Uterus (tissue), 4 donors: ENCODE results near the gene INS. TPM values are rescaled to one million over a fixed set of nuclear protein-coding genes. Genes with fewer than 3 reads are reported as not detected.

Experiments used
- DNase-seq, 2 donors: peaks; one replicate each; pipeline ENCODE4 v3.0.0-alpha.2; 2019 to 2020
- H3K27ac ChIP-seq, 2 donors: fragments of 200-600 bp; sonication (generic); 1 replicate in 1 of 2; 2 replicates in 1 of 2; pipeline ENCODE4 v1.5.1; 2016 to 2018
- H3K27me3 ChIP-seq, 2 donors: fragments of 200-600 bp; sonication (generic); one replicate each; pipeline ENCODE4 v1.5.1; 2018 to 2019; ENCODE audit warnings: control low read depth in 1 of 2
- H3K36me3 ChIP-seq, 2 donors: fragments of 200-600 bp; sonication (generic); one replicate each; pipeline ENCODE4 v1.5.1; 2019; ENCODE audit warnings: control low read depth in 1 of 2
- H3K4me1 ChIP-seq, 2 donors: fragments of 200-600 bp; sonication (generic); one replicate each; pipeline ENCODE4 v1.5.1; 2018 to 2019; ENCODE audit warnings: control low read depth in 1 of 2
- H3K4me3 ChIP-seq, 2 donors: fragments of 200-600 bp; sonication (generic); 1 replicate in 1 of 2; 2 replicates in 1 of 2; pipeline ENCODE4 v1.5.1; 2018 to 2019; ENCODE audit warnings: mild to moderate bottlenecking in 1 of 2
- H3K9me3 ChIP-seq, 2 donors: fragments of 200-600 bp; sonication (generic); one replicate each; pipeline ENCODE4 v1.5.1; 2019; ENCODE audit warnings: control low read depth in 1 of 2
- POLR2A ChIP-seq, 2 donors: fragments of 450-650 bp; IDR thresholded peaks; one replicate each; pipeline ENCODE4 v1.6.1; 2016; ENCODE audit warnings: antibody characterized with exemption in 2 of 2, mild to moderate bottlenecking in 1 of 2, moderate library complexity in 1 of 2
- intact Hi-C: fragments of 100-400 bp; cut with DNase I; formaldehyde crosslinking; loops from one replicate; pipeline ENCODE4 v1.15.1; 2023; ENCODE audit warnings: low total_unique reads
- total RNA-seq, 4 donors: library from RNA; depleted of rRNA in 3 of 4; stranded (reverse); fragments of >200 nt in 3 of 4; gene quantifications; one replicate each; pipeline versions ENCODE4 v1.1.0 to v1.2.4, GENCODE V29; 2014 to 2023
- TF ChIP-seq, protein P1 (sequence below), 4 experiments: fragments of 200-600 bp in 2 of 4; fragments of 450-650 bp in 2 of 4; sonication (generic) in 2 of 4; IDR thresholded peaks; one replicate each; pipeline ENCODE4 v1.5.1; 2016 to 2019; ENCODE audit warnings: antibody characterized with exemption in 4 of 4, mild to moderate bottlenecking in 2 of 4, moderate library complexity in 1 of 4
- donor health status: DM: yes; HTN: yes; CAD: no.

INS gene
- total RNA-seq, 4 donors from 2014 or later = not detected

DNA sequence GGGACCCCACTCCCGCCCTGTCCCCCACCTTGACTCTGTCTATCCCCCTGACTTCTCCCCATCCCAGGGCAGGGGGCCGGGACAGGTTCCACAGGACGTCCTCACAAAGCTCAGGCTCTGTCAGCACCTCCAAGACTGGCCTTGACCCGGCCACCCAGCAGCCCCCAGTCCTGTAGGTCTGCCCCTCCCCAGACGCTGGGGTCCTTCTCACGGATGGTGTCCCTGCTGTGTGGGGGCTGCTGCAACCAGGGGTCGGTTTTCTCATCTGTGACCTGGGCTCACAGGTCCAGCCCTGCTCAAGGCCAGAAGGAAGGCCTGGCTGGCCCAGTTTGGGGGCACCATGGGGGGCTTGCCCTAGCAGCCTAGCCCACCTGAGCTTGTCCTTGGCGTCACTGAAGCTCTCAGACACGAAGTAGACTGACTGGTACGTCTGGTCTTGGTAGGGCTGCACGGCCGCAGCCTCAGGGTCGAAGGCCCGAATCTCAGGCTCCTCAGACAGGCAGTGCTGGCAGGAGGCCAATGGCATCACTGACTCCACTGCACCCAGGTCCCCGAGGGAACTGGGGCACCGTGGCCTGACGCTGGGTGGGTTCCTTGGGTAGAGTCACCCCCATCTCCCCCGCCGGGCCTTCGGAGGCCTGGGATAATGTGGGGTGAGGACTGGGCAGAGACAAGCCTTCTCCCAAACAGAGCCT is 4.0 kb upstream of the INS start:
- Histone ChIP-seq H3K4me1 (peaks cover 0 to 3% of the 10 kb centered on the region in 2 donors), H3K36me3 (no peaks in the 10 kb centered on the region), H3K9me3 (no peaks in the 10 kb centered on the region), H3K4me3 (no peak overlapping the region), H3K27ac (no peak overlapping the region), H3K27me3 (no peaks in the 10 kb centered on the region)
- no peak for DNase-seq
- intact Hi-C loops = no loop called here
- TF ChIP-seq, protein P1, sequence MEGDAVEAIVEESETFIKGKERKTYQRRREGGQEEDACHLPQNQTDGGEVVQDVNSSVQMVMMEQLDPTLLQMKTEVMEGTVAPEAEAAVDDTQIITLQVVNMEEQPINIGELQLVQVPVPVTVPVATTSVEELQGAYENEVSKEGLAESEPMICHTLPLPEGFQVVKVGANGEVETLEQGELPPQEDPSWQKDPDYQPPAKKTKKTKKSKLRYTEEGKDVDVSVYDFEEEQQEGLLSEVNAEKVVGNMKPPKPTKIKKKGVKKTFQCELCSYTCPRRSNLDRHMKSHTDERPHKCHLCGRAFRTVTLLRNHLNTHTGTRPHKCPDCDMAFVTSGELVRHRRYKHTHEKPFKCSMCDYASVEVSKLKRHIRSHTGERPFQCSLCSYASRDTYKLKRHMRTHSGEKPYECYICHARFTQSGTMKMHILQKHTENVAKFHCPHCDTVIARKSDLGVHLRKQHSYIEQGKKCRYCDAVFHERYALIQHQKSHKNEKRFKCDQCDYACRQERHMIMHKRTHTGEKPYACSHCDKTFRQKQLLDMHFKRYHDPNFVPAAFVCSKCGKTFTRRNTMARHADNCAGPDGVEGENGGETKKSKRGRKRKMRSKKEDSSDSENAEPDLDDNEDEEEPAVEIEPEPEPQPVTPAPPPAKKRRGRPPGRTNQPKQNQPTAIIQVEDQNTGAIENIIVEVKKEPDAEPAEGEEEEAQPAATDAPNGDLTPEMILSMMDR (IDR thresholded peaks at IDR 0.05) = no peak
- no peak for TF ChIP-seq POLR2A (IDR thresholded peaks at IDR 0.05)

DNA sequence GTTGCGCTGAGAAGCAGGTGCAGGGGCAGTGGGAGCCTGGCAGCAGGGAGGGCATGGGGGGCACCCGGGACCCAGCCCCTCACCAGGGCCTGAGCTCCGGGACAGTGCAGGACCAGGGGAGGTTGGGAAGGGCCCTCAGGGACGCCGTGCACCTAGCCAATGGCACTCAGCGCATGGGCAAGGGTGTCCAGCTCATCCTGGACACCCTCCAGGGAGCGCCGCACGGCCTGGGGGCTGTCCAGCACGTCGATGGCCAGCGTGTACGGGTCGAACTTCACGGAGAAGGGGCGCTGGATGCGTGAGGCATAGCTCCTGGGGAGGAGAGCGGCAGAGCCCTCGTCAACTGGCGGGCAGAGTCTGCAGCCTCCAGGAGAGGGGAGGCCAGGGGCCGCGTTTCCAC is 3.1 kb upstream of the INS start:
- Histone ChIP-seq H3K9me3 (no peaks in the 10 kb centered on the region), H3K27ac (no peak overlapping the region), H3K27me3 (no peaks in the 10 kb centered on the region), H3K4me3 (no peak overlapping the region), H3K36me3 (no peaks in the 10 kb centered on the region), H3K4me1 (peaks cover 0 to 3% of the 10 kb centered on the region in 2 donors)
- intact Hi-C loops = no loop called here
- DNase-seq = no peak
- TF ChIP-seq POLR2A (IDR thresholded peaks at IDR 0.05) = no peak
- TF ChIP-seq, protein P1 (IDR thresholded peaks at IDR 0.05) = no peak

DNA sequence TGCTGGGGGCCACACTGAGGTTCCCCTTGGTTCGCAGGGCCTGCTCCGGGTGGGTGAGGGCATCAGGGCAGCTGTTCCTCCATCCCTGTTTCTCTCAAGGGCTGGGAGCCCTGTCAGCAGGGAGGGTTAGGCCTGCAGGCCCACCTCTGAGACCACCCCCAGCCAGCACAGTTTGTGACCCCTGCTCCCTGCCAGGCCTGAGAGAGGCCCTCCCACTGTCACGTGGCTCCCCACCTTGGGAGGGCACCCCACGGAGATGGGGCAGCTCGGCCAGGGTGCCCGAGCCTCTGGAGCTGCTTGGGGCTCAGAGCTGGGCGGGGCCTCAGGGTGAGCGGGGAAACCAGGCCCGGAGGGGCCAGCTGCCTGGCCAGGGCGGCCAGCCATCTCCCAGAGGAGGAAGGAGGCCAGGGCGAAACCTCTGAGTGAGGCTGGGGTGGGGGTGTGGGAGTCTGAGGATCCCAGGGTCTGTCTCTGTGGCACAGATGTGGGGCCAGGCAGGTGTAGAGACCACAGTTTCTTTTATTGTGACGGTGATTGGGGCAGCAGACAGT is 2.5 kb upstream of the INS start:
- Histone ChIP-seq H3K4me3 (no peak overlapping the region), H3K27ac (no peak overlapping the region), H3K36me3 (no peaks in the 10 kb centered on the region), H3K9me3 (no peaks in the 10 kb centered on the region), H3K27me3 (no peaks in the 10 kb centered on the region), H3K4me1 (peaks cover 0 to 3% of the 10 kb centered on the region in 2 donors)
- DNase-seq = no peak
- intact Hi-C loops = no loop called here
- TF ChIP-seq, protein P1 (IDR thresholded peaks at IDR 0.05) = no peak
- no peak for TF ChIP-seq POLR2A (IDR thresholded peaks at IDR 0.05)

DNA sequence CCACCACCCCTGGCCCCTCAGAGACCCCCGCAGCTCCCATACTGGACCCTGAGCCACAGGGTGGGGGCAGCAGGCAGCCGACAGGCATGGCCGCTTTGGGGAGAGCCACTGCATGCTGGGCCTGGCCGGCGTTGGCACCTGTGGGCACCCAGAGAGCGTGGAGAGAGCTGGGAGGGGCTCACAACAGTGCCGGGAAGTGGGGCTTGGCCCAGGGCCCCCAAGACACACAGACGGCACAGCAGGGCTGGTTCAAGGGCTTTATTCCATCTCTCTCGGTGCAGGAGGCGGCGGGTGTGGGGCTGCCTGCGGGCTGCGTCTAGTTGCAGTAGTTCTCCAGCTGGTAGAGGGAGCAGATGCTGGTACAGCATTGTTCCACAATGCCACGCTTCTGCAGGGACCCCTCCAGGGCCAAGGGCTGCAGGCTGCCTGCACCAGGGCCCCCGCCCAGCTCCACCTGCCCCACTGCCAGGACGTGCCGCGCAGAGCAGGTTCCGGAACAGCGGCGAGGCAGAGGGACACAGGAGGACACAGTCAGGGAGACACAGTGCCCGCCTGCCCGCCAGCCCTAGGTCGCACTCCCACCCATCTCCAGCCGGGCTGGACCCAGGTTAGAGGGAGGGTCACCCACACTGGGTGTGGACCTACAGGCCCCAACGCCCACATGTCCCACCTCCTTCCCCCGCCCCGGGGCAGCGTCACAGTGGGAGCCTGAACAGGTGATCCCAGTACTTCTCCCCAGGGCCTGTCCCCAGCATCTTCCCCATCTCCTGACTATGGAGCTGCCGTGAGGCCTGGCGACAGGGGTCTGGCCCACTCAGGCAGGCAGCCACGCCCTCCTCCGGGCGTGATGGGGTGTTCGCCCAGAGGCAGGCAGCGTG is 1.2 kb downstream of the INS start:
- DNase-seq = no peak
- Histone ChIP-seq H3K4me3 (no peak overlapping the region), H3K9me3 (no peaks in the 10 kb centered on the region), H3K4me1 (no peaks in the 10 kb centered on the region), H3K27ac (no peak overlapping the region), H3K36me3 (no peaks in the 10 kb centered on the region), H3K27me3 (no peaks in the 10 kb centered on the region)
- no peak for TF ChIP-seq POLR2A (IDR thresholded peaks at IDR 0.05)
- TF ChIP-seq, protein P1 (IDR thresholded peaks at IDR 0.05) = no peak
- intact Hi-C loops = loop anchor here (5.0 to 10.0 kb wide), 2 partner anchors 277 to 465 kb away; partner anchors contain the start of gene KRTAP5-6
